K562 (cell line): ENCODE measurements around the gene CDC42BPB. TPM values are rescaled to one million over a fixed set of nuclear protein-coding genes. Genes with fewer than 3 reads are reported as not detected.
A peak's percentile ranks its signal among the peaks of the same experiment; 100 is the strongest.

ENCODE experiments used
- ATAC-seq: fragments of 200-7000 bp; cut with Tn5 transposase; 3 replicates; pipeline ENCODE4 v1.9.1; 2020; ENCODE audit warnings: moderate library complexity
- BruUV-seq: library from RNA; stranded (reverse); fragments of 400-500 nt; replicated peaks from 2 replicates; lab custom pipeline; 2021; lab: Mats Ljungman, UMichigan
- CTCF ChIA-PET: fragments of 300-600 bp; formaldehyde crosslinking; extraction: SDS; loops from one replicate; lab custom pipeline; 2021; ENCODE audit warnings: low intra/inter-chr PET ratio; lab: Yijun Ruan, JAX
- POLR2A ChIA-PET: fragments of 300-600, 350-650 bp; sonication (Branson Sonifier 250); formaldehyde crosslinking; extraction: SDS; loops from one replicate; lab custom pipeline; 2021; ENCODE audit warnings: antibody characterized with exemption, inconsistent platforms; lab: Yijun Ruan, JAX
- DNase-seq, 4 experiments: peaks; one replicate each; pipeline versions ENCODE4 v3.0.0 to v3.0.0-alpha.2; 2011 to 2018; ENCODE audit warnings: low spot score in 3 of 4, mixed read lengths in 3 of 4; ENCODE audit errors: extremely low read depth in 1 of 4
- FAIRE-seq: peaks from 2 replicates; lab custom pipeline; 2011; peaks lifted over from hg19 to GRCh38; lab: Jason Lieb, UNC
- H2AFZ ChIP-seq: 2 replicates; pipeline ENCODE4 v1.6.0; 2011; ENCODE audit warnings: low read depth, low read length, control low read depth, inconsistent platforms
- H3K27ac ChIP-seq: fragments of 200-600 bp; 3 replicates; pipeline ENCODE4 v1.8.0; 2011; ENCODE audit warnings: low read depth, mild to moderate bottlenecking, control low read depth, inconsistent platforms, low read length, moderate library complexity, mixed read lengths; ENCODE audit errors: extremely low read depth
- H3K27me3 ChIP-seq, 2 experiments: fragments of 300-600 bp in 1 of 2; 2 replicates in 1 of 2; 3 replicates in 1 of 2; pipeline versions ENCODE4 v1.6.0 to v1.8.0; 2011; ENCODE audit warnings: inconsistent platforms in 2 of 2, low read length in 2 of 2, mild to moderate bottlenecking in 1 of 2, mixed read lengths in 1 of 2, moderate library complexity in 1 of 2; ENCODE audit not compliant: control insufficient read depth in 2 of 2, insufficient read depth in 2 of 2
- H3K36me3 ChIP-seq: fragments of 300-600 bp; 3 replicates; pipeline ENCODE4 v1.8.0; 2011; ENCODE audit warnings: mild to moderate bottlenecking, low read length, inconsistent platforms; ENCODE audit not compliant: control insufficient read depth, insufficient read depth
- H3K4me1 ChIP-seq, 2 experiments: fragments of 200-600 bp in 1 of 2; replicated peaks in 1 of 2; 2 replicates in 1 of 2; 3 replicates in 1 of 2; pipeline versions ENCODE4 v1.5.1 to v1.8.0; 2011; ENCODE audit warnings: inconsistent platforms in 2 of 2, low read length in 2 of 2, mild to moderate bottlenecking in 1 of 2, mixed read lengths in 1 of 2, moderate library complexity in 1 of 2; ENCODE audit not compliant: control insufficient read depth in 2 of 2, insufficient read depth in 2 of 2
- H3K4me2 ChIP-seq: 2 replicates; pipeline ENCODE4 v1.6.1; 2011; ENCODE audit warnings: low read length, control low read depth, inconsistent platforms, mixed read lengths; ENCODE audit not compliant: insufficient read depth
- H3K4me3 ChIP-seq: fragments of 200-600 bp; sonication (generic), shearing (Covaris generic); 2 replicates; pipeline ENCODE4 v1.5.1; 2016; ENCODE audit warnings: control low read depth, inconsistent platforms
- H3K79me2 ChIP-seq: fragments of 200-600 bp; 3 replicates; pipeline ENCODE4 v1.8.0; 2011; ENCODE audit warnings: low read length, inconsistent platforms; ENCODE audit not compliant: control insufficient read depth, insufficient read depth
- H3K9ac ChIP-seq, 2 experiments: 2 replicates each; pipeline versions ENCODE4 v1.6.0 to v1.6.1; 2011; ENCODE audit warnings: low read depth in 2 of 2, low read length in 2 of 2, control low read depth in 1 of 2, inconsistent platforms in 1 of 2, mild to moderate bottlenecking in 1 of 2, mixed read lengths in 1 of 2; ENCODE audit not compliant: insufficient read depth in 1 of 2
- H3K9me1 ChIP-seq: one replicate; pipeline ENCODE4 v1.6.0; 2011; ENCODE audit warnings: inconsistent platforms, mild to moderate bottlenecking, low read length, moderate library complexity; ENCODE audit not compliant: control insufficient read depth, insufficient read depth
- H3K9me3 ChIP-seq: replicated peaks from 2 replicates; pipeline ENCODE4 v1.5.1; 2011; ENCODE audit warnings: low read depth, low read length, inconsistent platforms; ENCODE audit not compliant: control insufficient read depth, insufficient read depth
- H4K20me1 ChIP-seq: replicated peaks from 2 replicates; pipeline ENCODE4 v1.6.1; 2011; ENCODE audit warnings: low read length, inconsistent platforms, mixed read lengths; ENCODE audit not compliant: control insufficient read depth, insufficient read depth
- ILF3 ChIP-seq: fragments of 450-650 bp; IDR thresholded peaks from 2 replicates; pipeline ENCODE4 v1.6.1; 2018; ENCODE audit warnings: antibody characterized with exemption, mild to moderate bottlenecking, moderate library complexity, borderline replicate concordance
- PRPF4 ChIP-seq: fragments of 200-400 bp; formaldehyde crosslinking; IDR thresholded peaks from one replicate; pipeline ENCODE4 v1.6.1; 2017; ENCODE audit warnings: low read length, low read depth, mild to moderate bottlenecking; ENCODE audit not compliant: insufficient read depth, poor library complexity, severe bottlenecking
- TBL1XR1 ChIP-seq, 2 experiments: IDR thresholded peaks; 2 replicates each; pipeline ENCODE4 v1.6.1; 2012; ENCODE audit warnings: improper control_type of control experiment in 2 of 2, low read length in 2 of 2, mild to moderate bottlenecking in 1 of 2
- ZFP1 ChIP-seq: fragments of 450-650 bp; formaldehyde crosslinking; IDR thresholded peaks from 2 replicates; pipeline ENCODE4 v1.4.0; 2020; ENCODE audit warnings: mild to moderate bottlenecking, mixed read lengths
- ZNF764 ChIP-seq: fragments of 250-450 bp; sonication (Bioruptor Pico); IDR thresholded peaks from 2 replicates; pipeline ENCODE4 v1.4.0; 2020; ENCODE audit warnings: low read depth, mild to moderate bottlenecking, moderate library complexity
- WGBS: fragments of 100-300 bp; shearing (Covaris generic); methylation state at CpG from one replicate; pipeline ENCODE4 v1.1.6; 2016; ENCODE audit warnings: low coverage, mixed read lengths; ENCODE audit not compliant: insufficient coverage; ENCODE audit errors: missing lambda C conversion rate; 5-methylcytosine and 5-hydroxymethylcytosine counted together
- in situ Hi-C: fragments of 300-500 bp; cut with MboI; formaldehyde crosslinking; loops from 4 replicates; pipeline ENCODE4 v1.15.0; 2018; ENCODE audit warnings: inconsistent platforms, mixed read lengths
- intact Hi-C: fragments of 100-400 bp; cut with micrococcal nuclease; formaldehyde crosslinking; loops from 2 replicates; pipeline ENCODE4 v1.14.2; 2022
- polyA plus RNA-seq, 8 experiments: library from polyadenylated mRNA; depleted of rRNA in 4 of 8; stranded (reverse) in 5 of 8; unstranded in 3 of 8; fragments of >200 nt; fragmentation: Nextera tagmentation in 2 of 8; fragmentation: Illumina TruSeq in 1 of 8; extraction: Ambion mirVana in 2 of 8; extraction: Trizol in 1 of 8; gene quantifications; 2 replicates each; pipeline versions ENCODE4 v1.2.1 to v1.2.3, GENCODE V29; 2011 to 2014; ENCODE audit warnings: inconsistent platforms in 1 of 8, missing spikeins in 1 of 8
- total RNA-seq, 7 experiments: library from RNA; depleted of rRNA in 6 of 7; stranded (reverse); fragments of >200 nt in 6 of 7; fragmentation: Illumina TruSeq in 2 of 7; extraction: Trizol in 2 of 7; gene quantifications; 2 replicates each; pipeline versions ENCODE4 v1.2.1 to v1.2.3, GENCODE V29; 2011 to 2021; ENCODE audit warnings: low replicate concordance in 1 of 7
- TF ChIP-seq, protein P1 (sequence below), 2 experiments: fragments of 450-650 bp in 1 of 2; IDR thresholded peaks; 2 replicates each; pipeline ENCODE4 v1.6.1; 2011 to 2017; ENCODE audit warnings: low read depth in 2 of 2, antibody characterized with exemption in 1 of 2, borderline replicate concordance in 1 of 2, low read length in 1 of 2, mild to moderate bottlenecking in 1 of 2, mixed read lengths in 1 of 2; ENCODE audit not compliant: control insufficient read depth in 1 of 2
- TF ChIP-seq, protein P2 (sequence below), 2 experiments: fragments of 450-650 bp; formaldehyde crosslinking in 1 of 2; IDR thresholded peaks; 2 replicates each; pipeline versions ENCODE4 v1.4.0 to v1.6.1; 2014 to 2020; ENCODE audit warnings: mild to moderate bottlenecking in 2 of 2, borderline replicate concordance in 1 of 2, low read depth in 1 of 2

Gene CDC42BPB
- total and polyA plus RNA-seq, 9 of the 15 experiments (the other 6 are each of a cell fraction or from before 2014, with no cell fraction given), result 0.07 to 24.3 (median 12.6) TPM

DNA sequence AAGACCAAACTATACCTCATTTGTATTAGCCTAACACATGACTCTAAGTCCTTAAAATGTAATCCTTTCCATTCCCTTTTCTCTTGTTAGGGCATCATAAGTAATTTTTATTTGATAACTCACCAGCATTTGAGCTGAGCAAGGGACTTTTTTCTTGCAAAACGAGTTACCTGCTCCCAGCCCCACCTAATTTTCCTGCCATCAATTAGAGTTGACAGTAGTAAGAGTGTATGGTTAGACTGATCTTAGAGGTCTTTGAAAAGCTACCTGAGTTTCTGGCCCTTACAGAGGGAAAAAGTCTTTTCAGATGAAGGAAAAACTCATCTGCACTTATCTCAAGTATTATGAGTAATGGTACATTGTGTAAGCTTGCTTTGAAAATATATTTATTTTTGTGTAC, 168.6 kb downstream of the CDC42BPB start (continued):
- TF ChIP-seq, protein P1, sequence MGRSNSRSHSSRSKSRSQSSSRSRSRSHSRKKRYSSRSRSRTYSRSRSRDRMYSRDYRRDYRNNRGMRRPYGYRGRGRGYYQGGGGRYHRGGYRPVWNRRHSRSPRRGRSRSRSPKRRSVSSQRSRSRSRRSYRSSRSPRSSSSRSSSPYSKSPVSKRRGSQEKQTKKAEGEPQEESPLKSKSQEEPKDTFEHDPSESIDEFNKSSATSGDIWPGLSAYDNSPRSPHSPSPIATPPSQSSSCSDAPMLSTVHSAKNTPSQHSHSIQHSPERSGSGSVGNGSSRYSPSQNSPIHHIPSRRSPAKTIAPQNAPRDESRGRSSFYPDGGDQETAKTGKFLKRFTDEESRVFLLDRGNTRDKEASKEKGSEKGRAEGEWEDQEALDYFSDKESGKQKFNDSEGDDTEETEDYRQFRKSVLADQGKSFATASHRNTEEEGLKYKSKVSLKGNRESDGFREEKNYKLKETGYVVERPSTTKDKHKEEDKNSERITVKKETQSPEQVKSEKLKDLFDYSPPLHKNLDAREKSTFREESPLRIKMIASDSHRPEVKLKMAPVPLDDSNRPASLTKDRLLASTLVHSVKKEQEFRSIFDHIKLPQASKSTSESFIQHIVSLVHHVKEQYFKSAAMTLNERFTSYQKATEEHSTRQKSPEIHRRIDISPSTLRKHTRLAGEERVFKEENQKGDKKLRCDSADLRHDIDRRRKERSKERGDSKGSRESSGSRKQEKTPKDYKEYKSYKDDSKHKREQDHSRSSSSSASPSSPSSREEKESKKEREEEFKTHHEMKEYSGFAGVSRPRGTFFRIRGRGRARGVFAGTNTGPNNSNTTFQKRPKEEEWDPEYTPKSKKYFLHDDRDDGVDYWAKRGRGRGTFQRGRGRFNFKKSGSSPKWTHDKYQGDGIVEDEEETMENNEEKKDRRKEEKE (IDR thresholded peaks at IDR 0.05; ENCODE audit: borderline replicate concordance in 1 of 2, control insufficient read depth in 1 of 2, low read depth in 2 of 2, low read length in 1 of 2), result no peak
- no peak for TF ChIP-seq ZFP1 (CRISPR knock-in tag)

GRCh38 chr14:102885737-102886447, 171.5 kb downstream of the CDC42BPB start:
- 88% methylated on average over 9 of the region's 22 CpGs for WGBS
- BruUV-seq, result no TSS peak
- H3K9me3 ChIP-seq, result no peaks in the 10 kb centered on the region
- H2AFZ ChIP-seq, result no peak overlapping the region
- in situ Hi-C loops, result no loop called here
- no peaks in the 10 kb centered on the region for H3K9me1 ChIP-seq
- no peak overlapping the region for H3K4me2 ChIP-seq
- H3K4me1 ChIP-seq, result no peaks in the 10 kb centered on the region
- H3K79me2 ChIP-seq, result no peaks in the 10 kb centered on the region
- POLR2A ChIA-PET, result no interaction called here
- no peaks in the 10 kb centered on the region for H4K20me1 ChIP-seq
- no peak overlapping the region for H3K27ac ChIP-seq
- FAIRE-seq, result no peak
- no peak overlapping the region for H3K4me3 ChIP-seq
- no peak for ATAC-seq
- intact Hi-C loops, result no loop called here
- no peak for DNase-seq
- H3K27me3 ChIP-seq, result no peaks in the 10 kb centered on the region
- peaks cover 15% of the 10 kb centered on the region; the same call in 2 of the 3 replicates for H3K36me3 ChIP-seq
- H3K9ac ChIP-seq, result peak overlapping the region in 1 of 2 experiments; percentile 26; a peak in 1 of 4 replicates
- CTCF ChIA-PET, result interaction anchor here (0.6 kb wide), 1 partner anchor 74 kb away, joined by 3 read pairs; no protein-coding TSS in a partner anchor
- TF ChIP-seq, protein P2, sequence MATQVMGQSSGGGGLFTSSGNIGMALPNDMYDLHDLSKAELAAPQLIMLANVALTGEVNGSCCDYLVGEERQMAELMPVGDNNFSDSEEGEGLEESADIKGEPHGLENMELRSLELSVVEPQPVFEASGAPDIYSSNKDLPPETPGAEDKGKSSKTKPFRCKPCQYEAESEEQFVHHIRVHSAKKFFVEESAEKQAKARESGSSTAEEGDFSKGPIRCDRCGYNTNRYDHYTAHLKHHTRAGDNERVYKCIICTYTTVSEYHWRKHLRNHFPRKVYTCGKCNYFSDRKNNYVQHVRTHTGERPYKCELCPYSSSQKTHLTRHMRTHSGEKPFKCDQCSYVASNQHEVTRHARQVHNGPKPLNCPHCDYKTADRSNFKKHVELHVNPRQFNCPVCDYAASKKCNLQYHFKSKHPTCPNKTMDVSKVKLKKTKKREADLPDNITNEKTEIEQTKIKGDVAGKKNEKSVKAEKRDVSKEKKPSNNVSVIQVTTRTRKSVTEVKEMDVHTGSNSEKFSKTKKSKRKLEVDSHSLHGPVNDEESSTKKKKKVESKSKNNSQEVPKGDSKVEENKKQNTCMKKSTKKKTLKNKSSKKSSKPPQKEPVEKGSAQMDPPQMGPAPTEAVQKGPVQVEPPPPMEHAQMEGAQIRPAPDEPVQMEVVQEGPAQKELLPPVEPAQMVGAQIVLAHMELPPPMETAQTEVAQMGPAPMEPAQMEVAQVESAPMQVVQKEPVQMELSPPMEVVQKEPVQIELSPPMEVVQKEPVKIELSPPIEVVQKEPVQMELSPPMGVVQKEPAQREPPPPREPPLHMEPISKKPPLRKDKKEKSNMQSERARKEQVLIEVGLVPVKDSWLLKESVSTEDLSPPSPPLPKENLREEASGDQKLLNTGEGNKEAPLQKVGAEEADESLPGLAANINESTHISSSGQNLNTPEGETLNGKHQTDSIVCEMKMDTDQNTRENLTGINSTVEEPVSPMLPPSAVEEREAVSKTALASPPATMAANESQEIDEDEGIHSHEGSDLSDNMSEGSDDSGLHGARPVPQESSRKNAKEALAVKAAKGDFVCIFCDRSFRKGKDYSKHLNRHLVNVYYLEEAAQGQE (IDR thresholded peaks at IDR 0.05; ENCODE audit: borderline replicate concordance), result no peak
- TF ChIP-seq, protein P2 (CRISPR knock-in tag; IDR thresholded peaks at IDR 0.05; ENCODE audit: low read depth), result no peak
- TF ChIP-seq PRPF4 (no peak), ILF3 (no peak), ZNF764 (CRISPR knock-in tag) (no peak), TBL1XR1 (IDR thresholded peaks at IDR 0.05; ENCODE audit: low read length in 2 of 2) (no peak)
